Smooth muscle cell (in vitro differentiated cells): Measurements from ENCODE around the gene CBX2. TPM values are rescaled to one million over a fixed set of nuclear protein-coding genes. Genes with fewer than 3 reads are reported as not detected.

Experiments
- DNase-seq: peaks from one replicate; lab custom pipeline; 2025; ENCODE audit not compliant: unreplicated experiment; lab: John Stamatoyannopoulos, UW
- H2AFZ ChIP-seq: fragments of 200-600 bp; sonication (generic); 2 replicates; pipeline ENCODE4 v1.6.0; 2016; ENCODE audit warnings: antibody characterized with exemption, low read depth, mild to moderate bottlenecking
- H3F3A ChIP-seq: fragments of 200-600 bp; sonication (generic); 2 replicates; pipeline ENCODE4 v1.6.0; 2017; ENCODE audit warnings: antibody characterized with exemption, low read depth
- H3K27ac ChIP-seq: fragments of 200-600 bp; sonication (generic); 2 replicates; pipeline ENCODE4 v1.5.1; 2016; ENCODE audit warnings: low read depth, mild to moderate bottlenecking
- H3K27me3 ChIP-seq: fragments of 200-600 bp; sonication (generic); 2 replicates; pipeline ENCODE4 v1.6.1; 2016; ENCODE audit warnings: low read depth, mild to moderate bottlenecking
- H3K36me3 ChIP-seq: fragments of 200-600 bp; sonication (generic); 2 replicates; pipeline ENCODE4 v1.5.1; 2016; ENCODE audit warnings: low read depth
- H3K4me1 ChIP-seq: fragments of 200-600 bp; sonication (generic); 2 replicates; pipeline ENCODE4 v1.5.1; 2016; ENCODE audit warnings: low read depth
- H3K4me2 ChIP-seq: fragments of 200-600 bp; sonication (generic); 2 replicates; pipeline ENCODE4 v1.6.0; 2016; ENCODE audit warnings: mild to moderate bottlenecking
- H3K4me3 ChIP-seq: fragments of 200-600 bp; sonication (generic); 2 replicates; pipeline ENCODE4 v1.5.1; 2016; ENCODE audit warnings: mild to moderate bottlenecking
- H3K79me2 ChIP-seq: fragments of 200-600 bp; sonication (generic); 2 replicates; pipeline ENCODE4 v1.6.0; 2016; ENCODE audit warnings: low read depth, mild to moderate bottlenecking
- H3K9ac ChIP-seq: fragments of 200-600 bp; sonication (generic); 2 replicates; pipeline ENCODE4 v1.6.0; 2016; ENCODE audit warnings: low read depth
- H3K9me3 ChIP-seq: fragments of 200-600 bp; sonication (generic); replicated peaks from 2 replicates; pipeline ENCODE4 v1.5.1; 2016; ENCODE audit warnings: low read depth
- H4K20me1 ChIP-seq: fragments of 200-600 bp; sonication (generic); 2 replicates; pipeline ENCODE4 v1.6.0; 2016; ENCODE audit warnings: low read depth
- CTCF ChIP-seq: fragments of 200-600 bp; sonication (generic); IDR thresholded peaks from 2 replicates; pipeline ENCODE4 v1.5.1; 2017; ENCODE audit warnings: borderline replicate concordance, mild to moderate bottlenecking, antibody characterized with exemption; ENCODE audit not compliant: insufficient read depth, poor library complexity, severe bottlenecking
- WGBS: methylation state at CpG from one replicate; pipeline ENCODE4 v1.1.7; 2016; ENCODE audit warnings: low lambda C conversion rate; 5-methylcytosine and 5-hydroxymethylcytosine counted together
- polyA plus RNA-seq: library from polyadenylated mRNA; unstranded; fragments of >200 nt; fragmentation: Nextera tagmentation; extraction: Ambion mirVana; gene quantifications from 2 replicates; pipeline ENCODE4 v1.2.1, GENCODE V29; 2016
- total RNA-seq: library from RNA; depleted of rRNA; stranded (reverse); fragments of >200 nt; gene quantifications from 2 replicates; pipeline ENCODE4 v1.2.3, GENCODE V29; 2014

CBX2 gene
- total and polyA plus RNA-seq, 2 experiments from 2014 or later: 4.0 to 10.1 TPM

GRCh38 chr17:79788989-79789942 lies 11.3 kb downstream of the CBX2 start:
- no peak for TF ChIP-seq CTCF
- Histone ChIP-seq H3K27ac (no peak overlapping the region), H3K36me3 (no peaks in the 10 kb centered on the region), H3K9me3 (no peaks in the 10 kb centered on the region), H3K4me2 (peak overlapping the region; percentile 59), H3K79me2 (no peaks in the 10 kb centered on the region), H3K4me3 (peak overlapping the region; percentile 36), H3K27me3 (peaks cover 71% of the 10 kb centered on the region), H3F3A (peaks cover 4% of the 10 kb centered on the region), H3K9ac (no peak overlapping the region), H2AFZ (no peak overlapping the region), H4K20me1 (peaks cover 5% of the 10 kb centered on the region), H3K4me1 (peaks cover 40% of the 10 kb centered on the region)
- DNase-seq: no peak
- 8% methylated on average over 48 of the region's 52 CpGs for WGBS

DNA sequence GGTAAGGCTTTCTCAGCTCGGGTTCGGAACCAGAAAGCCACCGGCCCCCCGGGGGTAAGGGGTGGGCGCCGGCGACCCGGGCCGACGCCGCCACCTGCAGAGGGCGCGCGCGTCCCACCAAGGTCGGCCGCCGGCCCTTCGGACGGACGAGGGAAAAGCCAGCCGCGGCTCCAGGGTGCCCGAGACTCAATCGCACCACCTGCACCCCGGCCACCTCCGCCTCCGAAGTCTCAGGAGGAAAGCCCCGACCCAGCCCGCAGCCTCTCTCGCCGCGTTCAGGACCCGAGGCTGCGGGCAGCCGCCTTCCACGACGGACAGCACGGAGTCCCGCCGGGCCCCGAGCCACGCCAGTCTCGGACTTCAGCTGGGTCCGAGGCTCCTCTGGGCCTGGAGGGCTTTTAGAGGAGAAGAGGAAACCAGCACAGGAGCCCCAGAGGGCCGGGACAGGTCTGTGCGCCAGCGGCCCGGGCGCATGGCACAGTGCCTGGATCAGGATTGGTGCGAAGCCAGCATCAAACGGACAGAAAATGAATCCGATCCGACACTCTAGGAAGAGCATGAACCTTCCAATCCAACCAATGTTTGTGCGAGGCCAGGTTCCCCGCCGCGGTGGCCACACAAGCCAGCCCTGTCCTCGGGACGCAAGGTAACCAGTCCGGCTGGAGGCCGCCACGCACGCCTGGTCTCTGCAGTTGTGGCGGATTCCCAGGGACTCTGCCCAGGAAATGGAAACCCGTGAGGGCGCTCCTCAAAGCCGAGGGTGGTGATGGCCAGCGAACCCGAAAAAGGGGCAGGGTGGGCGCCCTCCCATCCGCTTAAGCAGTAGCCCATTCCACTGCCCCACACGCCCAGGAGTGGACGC lies 12.2 kb downstream of the CBX2 start:
- H3K36me3 ChIP-seq: no peaks in the 10 kb centered on the region
- H3K4me3 ChIP-seq: peak overlapping the region; percentile 36
- H2AFZ ChIP-seq: no peak overlapping the region
- H3K4me2 ChIP-seq: peak overlapping the region; percentile 59
- H3K4me1 ChIP-seq: peaks cover 40% of the 10 kb centered on the region
- no peaks in the 10 kb centered on the region for H3K79me2 ChIP-seq
- peaks cover 5% of the 10 kb centered on the region for H4K20me1 ChIP-seq
- peak; percentile 90 for TF ChIP-seq CTCF
- no peaks in the 10 kb centered on the region for H3K9me3 ChIP-seq
- H3K27ac ChIP-seq: no peak overlapping the region
- peaks cover 71% of the 10 kb centered on the region for H3K27me3 ChIP-seq
- no peak for DNase-seq
- 16% methylated on average over 67 of the region's 74 CpGs for WGBS
- H3F3A ChIP-seq: peaks cover 4% of the 10 kb centered on the region
- H3K9ac ChIP-seq: no peak overlapping the region

GRCh38 chr17:79790805-79791734 lies 13.1 kb downstream of the CBX2 start:
- no peak overlapping the region for H3K9ac ChIP-seq
- 13% methylated on average over 56 of the region's 68 CpGs for WGBS
- H3K4me3 ChIP-seq: no peak overlapping the region
- no peaks in the 10 kb centered on the region for H3K79me2 ChIP-seq
- peak overlapping the region; percentile 91 for H3K4me2 ChIP-seq
- H2AFZ ChIP-seq: no peak overlapping the region
- peaks cover 44% of the 10 kb centered on the region for H3K4me1 ChIP-seq
- H3K27me3 ChIP-seq: peaks cover 71% of the 10 kb centered on the region
- H3K9me3 ChIP-seq: no peaks in the 10 kb centered on the region
- H3K27ac ChIP-seq: no peak overlapping the region
- no peak for DNase-seq
- peaks cover 9% of the 10 kb centered on the region for H4K20me1 ChIP-seq
- peaks cover 4% of the 10 kb centered on the region for H3F3A ChIP-seq
- no peak for TF ChIP-seq CTCF
- H3K36me3 ChIP-seq: no peaks in the 10 kb centered on the region
